CD4-positive, alpha-beta T cell treated with Interleukin-6 for 4 hours (primary cell): ENCODE results near the gene C4orf51.

ENCODE experiments used
- DNase-seq: peaks from one replicate; pipeline ENCODE4 v3.0.0-alpha.2; 2020; ENCODE audit warnings: mixed read lengths

C4orf51 gene

GRCh38 chr4:145716200-145716599 lies 36.3 kb downstream of the C4orf51 start:
- DNase-seq = no peak

- no peak for DNase-seq
Measured at GRCh38 chr4:145716661-145717200, 36.8 kb downstream of the C4orf51 start.

GRCh38 chr4:145719752-145720624 lies 40.0 kb downstream of the C4orf51 start:
- DNase-seq = peak; percentile 8

GRCh38 chr4:145720656-145721055 lies 40.7 kb downstream of the C4orf51 start:
- DNase-seq = no peak

GRCh38 chr4:145722561-145722960 lies 42.6 kb downstream of the C4orf51 start:
- no peak for DNase-seq

- DNase-seq = no peak
Measured at GRCh38 chr4:145723336-145723735, 43.4 kb downstream of the C4orf51 start.

GRCh38 chr4:145730026-145730425 lies 50.1 kb downstream of the C4orf51 start:
- no peak for DNase-seq

GRCh38 chr4:145731028-145731427 lies 51.1 kb downstream of the C4orf51 start:
- DNase-seq = no peak

GRCh38 chr4:145732001-145732815 lies 52.3 kb downstream of the C4orf51 start:
- no peak for DNase-seq

- DNase-seq = peak; percentile 93
Measured at GRCh38 chr4:145732895-145733880, 53.2 kb downstream of the C4orf51 start.

GRCh38 chr4:145734031-145734430 lies 54.1 kb downstream of the C4orf51 start:
- no peak for DNase-seq

GRCh38 chr4:145734576-145735346 lies 54.8 kb downstream of the C4orf51 start:
- no peak for DNase-seq

GRCh38 chr4:145735347-145735675 lies 55.4 kb downstream of the C4orf51 start:
- no peak for DNase-seq

GRCh38 chr4:145735827-145736226 lies 55.9 kb downstream of the C4orf51 start:
- DNase-seq = no peak

- DNase-seq = no peak
Measured at GRCh38 chr4:145736241-145736831, 56.4 kb downstream of the C4orf51 start.

- no peak for DNase-seq
Measured at GRCh38 chr4:145739845-145740244, 59.9 kb downstream of the C4orf51 start.

- DNase-seq = no peak
Measured at GRCh38 chr4:145740806-145741205, 60.9 kb downstream of the C4orf51 start.

- DNase-seq = no peak
Measured at GRCh38 chr4:145743641-145744040, 63.7 kb downstream of the C4orf51 start.

GRCh38 chr4:145755802-145756201 lies 75.9 kb downstream of the C4orf51 start:
- no peak for DNase-seq

GRCh38 chr4:145756244-145756643 lies 76.3 kb downstream of the C4orf51 start:
- DNase-seq = no peak

GRCh38 chr4:145757188-145757587 lies 77.2 kb downstream of the C4orf51 start:
- DNase-seq = no peak
